NCI-H2227 treated with DMSO at 0.1 percent for 48 hours (cell line): Measurements from ENCODE around the gene SNRPA1.
"Not testable (repeated sequence)": the region's sequence is repeated elsewhere in the genome, so short reads cannot be mapped to it uniquely, and the experiment has no call there.

Experiments used
- DNase-seq: peaks from one replicate; lab custom pipeline; 2025; lab: John Stamatoyannopoulos, UW

The SNRPA1 gene

DNA sequence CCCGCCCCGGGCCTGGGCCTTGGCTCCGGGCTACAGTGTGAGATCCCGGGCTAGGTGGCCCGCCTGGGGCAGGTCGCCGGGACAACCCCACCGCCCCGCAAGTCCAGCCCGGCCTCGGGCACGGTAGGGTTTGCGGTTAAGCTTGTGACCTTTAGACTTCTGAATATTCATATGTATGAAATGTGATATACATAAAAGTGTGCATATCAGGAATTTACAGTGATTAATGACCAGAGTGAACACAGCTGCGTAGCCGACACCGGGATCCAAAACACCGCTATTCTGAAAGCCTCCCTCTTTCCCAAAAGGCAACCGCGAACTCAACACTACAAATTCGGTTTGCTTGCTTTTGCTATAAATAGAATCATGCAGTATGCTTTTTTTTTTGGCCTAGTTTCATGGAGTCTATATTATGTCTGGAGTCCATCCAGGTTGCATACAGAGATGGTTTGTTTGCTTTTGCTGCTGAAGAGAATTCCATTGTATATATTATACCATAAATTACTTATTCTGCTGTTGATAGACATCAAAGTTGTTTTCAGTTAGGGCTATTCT, 636 bp upstream of the SNRPA1 start:
- DNase-seq = no peak

DNA sequence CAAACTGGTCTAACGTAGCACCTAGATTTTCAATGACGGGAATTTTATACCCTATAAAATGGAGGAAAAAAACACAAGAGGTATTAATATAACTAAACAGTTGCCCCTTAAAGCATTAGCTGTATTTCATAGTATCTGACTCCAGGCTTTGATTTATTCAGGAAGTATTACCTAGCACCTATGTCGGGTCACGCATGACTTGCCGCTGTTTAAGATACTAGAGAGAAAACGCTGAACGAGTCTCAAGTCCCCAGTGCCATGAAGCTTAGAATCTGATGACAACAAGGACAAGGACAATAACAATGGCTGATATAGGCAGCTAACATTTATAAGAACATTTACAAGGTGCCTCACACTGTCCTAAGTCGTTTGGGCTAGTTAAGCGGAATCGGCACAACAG, 1.9 kb downstream of the SNRPA1 start:
- DNase-seq = no peak

DNA sequence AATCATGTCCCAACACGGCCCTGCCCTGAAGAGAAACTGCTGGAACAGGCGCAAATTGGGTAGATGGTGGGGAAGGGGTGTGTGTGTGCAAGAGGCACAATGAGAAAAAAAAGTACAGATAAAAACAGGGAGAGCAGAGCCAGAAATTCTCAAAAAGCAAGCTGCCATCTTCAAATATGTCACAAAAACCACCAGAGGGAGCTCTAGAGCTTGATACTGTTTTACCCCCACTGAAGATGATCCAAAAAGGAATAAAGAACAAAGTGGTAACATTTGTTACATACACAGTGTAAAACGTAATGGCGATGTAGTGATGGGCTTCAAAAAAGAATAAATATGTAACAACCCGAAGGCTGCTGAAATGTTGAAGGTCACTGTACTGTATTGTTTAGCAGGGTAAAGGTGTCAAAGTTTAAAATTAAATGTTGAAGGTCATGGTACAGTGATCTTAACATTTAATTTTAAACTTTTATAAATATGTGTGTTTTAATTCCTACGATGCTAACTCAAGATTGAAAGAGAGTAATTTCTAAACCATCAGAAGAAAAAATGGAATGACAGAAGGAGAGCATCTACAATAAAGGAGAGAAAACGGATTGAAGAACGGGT, 6.0 kb downstream of the SNRPA1 start:
- DNase-seq = peak; percentile 8

DNA sequence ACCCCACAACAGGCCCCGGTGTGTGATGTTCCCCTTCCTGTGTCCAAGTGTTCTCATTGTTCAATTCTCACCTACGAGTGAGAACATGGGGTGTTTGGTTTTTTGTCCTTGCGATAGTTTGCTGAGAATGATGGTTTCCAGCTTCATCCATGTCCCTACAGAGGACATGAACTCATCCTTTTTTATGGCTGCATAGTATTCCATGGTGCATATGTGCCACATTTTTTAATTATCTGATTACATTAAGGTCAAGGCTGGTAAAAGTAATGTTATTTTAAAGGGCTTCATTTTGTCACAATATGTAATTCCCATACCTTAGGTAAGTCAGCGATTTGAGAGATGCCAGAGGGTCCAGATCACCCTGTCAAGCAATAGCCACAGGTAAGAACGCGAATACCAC, 7.7 kb downstream of the SNRPA1 start:
- not testable (repeated sequence) for DNase-seq

DNA sequence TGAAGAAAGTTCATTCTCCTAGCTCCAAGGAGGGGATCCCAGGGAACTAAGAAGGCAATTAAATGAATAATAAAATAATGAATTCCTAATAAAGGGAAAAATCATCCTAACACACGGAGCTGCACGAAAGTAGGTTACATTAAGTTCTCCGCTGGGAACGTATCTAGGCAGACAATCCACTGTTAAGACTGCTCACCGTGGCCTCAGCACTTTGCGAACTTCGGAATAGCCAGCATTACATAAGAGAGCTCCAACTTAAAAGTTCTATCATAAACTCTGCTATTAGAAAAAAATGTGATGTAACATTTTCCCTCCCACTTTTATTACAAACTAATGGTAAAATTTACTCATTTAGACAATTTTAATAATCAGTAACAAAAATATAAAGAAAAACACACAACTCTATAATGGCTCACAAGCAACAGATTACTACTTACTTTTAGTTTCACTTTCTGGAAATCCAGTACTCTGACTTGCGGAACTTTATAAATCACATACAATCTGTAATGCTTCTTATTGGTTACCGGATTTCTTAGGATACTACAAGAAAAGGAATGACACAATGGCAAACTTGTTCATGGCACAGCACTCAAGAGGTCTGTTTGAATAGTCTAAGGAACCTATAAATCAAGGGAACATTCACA, 8.5 kb downstream of the SNRPA1 start:
- DNase-seq = no peak

DNA sequence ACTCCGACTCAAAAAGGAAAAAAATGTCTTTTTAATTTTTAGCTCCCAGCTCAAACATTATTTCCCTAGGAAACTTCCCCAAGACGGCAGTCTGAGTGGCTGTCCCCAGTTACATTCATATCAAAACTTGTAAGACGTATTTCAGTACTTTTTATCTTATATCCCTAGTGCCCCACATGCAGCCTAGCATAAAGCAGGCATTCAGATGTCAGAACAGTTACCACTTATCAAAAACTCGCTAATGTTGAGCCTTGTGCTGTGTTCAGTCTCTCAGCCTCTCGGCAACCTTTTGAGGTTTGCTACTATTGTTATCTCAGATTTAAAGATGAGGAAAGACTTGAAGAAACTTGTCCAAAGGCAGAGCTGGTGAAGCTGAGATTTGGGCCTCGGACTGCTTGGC, 11.1 kb downstream of the SNRPA1 start:
- DNase-seq = no peak

DNA sequence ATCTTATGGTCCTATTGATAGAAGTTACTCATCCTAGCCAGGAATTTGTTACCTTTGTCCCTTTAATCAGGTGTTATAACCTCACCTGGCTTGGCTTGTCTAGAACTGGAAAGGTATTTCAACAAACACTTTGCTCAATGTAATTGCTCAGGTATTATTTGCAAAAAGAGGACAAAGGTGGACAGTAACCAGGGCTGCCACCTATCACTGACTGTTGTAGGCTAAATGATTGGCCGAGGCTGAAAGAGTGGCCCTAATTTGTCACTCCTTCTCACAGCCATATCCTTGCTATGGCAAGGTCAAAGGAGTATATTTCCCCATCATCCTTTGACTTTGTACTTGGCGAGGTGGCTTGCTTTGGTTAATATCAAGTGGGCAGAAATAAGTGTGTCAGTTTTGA, 15.0 kb downstream of the SNRPA1 start:
- no peak for DNase-seq

DNA sequence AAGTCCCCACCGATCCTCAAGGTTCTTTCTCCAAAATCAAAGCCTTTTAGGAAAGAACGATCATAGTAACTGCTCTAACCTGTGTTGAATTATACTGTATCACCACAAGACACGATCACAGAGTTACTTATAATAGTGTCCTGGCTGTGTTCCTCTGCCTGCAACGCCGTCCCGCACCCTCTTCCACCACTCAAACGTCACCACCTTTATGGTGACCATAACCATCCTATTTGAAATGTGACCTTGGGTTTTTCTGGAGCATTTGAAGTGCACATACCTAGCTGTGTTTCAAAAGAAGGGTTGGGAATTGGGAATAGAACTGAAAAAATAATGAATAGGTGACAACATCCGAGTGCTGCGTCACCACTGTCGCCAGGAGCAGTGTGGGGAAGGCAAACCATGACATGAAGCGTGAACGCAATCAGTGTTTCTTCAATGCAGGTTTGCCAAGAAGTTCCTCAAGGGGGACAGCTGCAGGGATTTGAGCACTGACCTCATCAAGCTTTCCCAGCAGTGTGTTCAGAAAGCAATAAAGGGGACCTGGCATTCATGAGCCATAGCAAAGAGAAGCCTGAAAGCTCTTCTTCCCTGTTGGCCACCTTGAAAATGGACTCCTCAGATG, 17.0 kb downstream of the SNRPA1 start:
- DNase-seq = no peak

DNA sequence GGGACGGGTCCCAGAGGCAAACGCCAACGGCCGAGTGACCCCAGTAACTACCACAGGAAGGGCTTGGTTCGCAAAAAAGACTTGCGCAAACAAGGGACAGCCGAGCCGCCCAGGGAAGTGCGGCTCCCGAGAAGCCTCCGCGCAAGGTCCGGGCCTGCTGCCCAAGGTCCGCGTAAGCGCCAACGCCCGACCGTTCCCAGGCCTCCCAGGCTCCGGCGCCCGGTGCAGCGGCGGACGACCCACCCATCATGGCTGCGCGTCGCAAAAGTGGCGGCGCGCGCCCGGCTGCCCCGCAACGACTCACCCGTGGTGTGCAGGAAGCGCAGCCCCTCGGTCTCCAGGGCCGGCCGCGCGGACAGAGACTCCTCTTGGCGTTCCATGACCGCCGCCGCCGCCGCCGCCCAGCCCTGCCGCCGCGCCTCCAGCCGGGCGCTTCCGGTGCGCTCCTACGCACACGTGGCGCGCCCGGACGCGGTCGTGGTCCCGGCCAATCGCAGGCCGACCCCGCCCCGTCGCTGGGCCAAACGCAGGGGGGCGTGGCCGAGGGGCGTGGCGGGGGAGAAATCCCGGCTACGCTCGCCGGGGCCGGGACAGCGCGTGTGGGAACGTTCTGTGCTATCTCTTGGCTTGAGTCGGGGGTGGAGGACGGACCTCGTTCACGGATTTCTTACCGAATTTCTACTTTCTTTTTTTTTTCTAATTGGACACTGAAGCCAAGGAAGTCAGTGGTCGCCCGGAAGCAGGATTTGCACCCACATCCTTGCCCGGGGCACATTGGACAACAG, 17.8 kb downstream of the SNRPA1 start, which contains the start of gene SELENOS:
Gene SELENOS (minus strand): TSS at position 448 of the 785 bp plus-strand sequence. CDS start 68 bp downstream, at position 380.
- DNase-seq = peak; percentile 69

DNA sequence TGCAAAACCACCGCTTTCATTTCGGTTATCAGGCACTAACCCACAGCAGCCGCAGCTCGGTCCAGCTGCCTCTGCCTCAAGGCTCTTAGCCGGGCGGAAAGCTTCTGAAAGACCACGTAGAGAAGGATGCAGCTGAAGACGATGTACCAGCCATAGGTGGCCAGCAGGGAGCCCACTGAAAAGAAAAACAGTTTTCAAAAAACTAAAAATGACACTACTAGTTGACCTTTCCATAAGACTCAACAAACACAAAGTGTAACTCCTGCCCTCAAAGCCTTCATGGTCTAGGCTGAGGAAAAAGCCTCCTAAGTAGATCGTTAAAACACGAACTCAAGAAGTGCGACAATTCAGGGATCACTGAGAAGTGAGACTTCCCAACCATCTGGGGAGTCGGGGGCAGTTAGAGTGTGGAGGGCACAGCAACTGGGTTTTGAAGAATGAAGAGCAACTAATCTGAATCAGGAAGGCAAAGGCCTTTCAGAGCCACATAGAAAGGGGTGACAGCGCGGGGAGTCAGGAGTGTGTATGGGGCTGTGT, 18.5 kb downstream of the SNRPA1 start:
- DNase-seq = no peak

DNA sequence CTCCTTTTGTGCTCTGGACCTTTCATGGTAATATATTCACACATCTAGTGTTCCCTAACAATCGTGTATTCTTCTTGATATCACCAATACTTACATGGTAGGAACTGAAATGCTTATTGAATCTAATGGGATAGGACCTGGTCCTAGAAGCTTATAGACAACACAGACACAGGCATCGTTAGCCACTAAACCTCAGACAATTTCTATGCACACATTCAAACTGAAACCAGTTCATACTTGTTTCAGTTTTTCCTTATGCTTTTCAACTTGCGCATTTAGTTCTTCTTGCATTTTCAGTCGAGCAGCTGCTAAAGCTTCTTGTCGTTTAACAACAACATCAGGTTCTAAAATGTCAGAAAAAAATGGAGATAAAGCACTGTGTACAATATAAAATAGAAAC, 20.0 kb downstream of the SNRPA1 start:
- DNase-seq = no peak

DNA sequence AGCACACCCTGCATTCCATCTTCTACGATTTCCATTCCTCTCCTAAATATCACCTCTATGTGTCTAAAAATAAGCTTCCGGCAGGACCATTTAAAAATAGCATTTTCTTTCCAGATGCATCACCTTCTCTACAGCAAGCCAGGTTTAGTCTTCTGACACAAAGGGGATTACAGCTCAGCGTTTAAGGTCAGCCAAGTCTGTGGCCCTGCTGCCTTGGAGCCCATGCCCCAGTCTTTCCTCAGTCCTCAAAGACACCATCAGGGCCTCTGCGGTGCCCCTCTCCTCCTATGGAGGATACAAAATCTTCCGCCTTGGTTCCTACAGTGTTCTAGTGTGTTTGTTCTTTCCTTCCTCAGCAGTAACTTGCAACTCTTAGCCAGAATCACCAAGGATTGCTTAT, 21.5 kb downstream of the SNRPA1 start:
- no peak for DNase-seq

DNA sequence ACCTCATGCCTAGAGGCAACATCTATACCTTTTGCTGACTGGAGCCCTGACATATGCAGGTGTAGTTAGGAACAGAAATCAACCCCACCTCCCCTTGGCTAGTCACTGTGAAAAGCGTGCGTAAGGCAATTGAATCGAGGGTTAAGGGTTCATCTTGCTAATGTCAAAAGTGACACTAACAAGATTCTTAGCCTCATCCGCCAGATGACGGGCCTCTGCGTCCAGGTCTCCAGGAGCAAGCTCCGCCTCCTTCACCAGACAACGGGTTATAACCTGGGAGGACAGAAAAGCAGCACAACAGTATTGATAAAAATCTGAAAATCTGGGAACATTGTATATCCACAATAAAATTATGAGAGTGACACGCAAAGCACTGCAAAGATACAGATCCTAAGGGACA, 22.5 kb downstream of the SNRPA1 start:
- DNase-seq = no peak

DNA sequence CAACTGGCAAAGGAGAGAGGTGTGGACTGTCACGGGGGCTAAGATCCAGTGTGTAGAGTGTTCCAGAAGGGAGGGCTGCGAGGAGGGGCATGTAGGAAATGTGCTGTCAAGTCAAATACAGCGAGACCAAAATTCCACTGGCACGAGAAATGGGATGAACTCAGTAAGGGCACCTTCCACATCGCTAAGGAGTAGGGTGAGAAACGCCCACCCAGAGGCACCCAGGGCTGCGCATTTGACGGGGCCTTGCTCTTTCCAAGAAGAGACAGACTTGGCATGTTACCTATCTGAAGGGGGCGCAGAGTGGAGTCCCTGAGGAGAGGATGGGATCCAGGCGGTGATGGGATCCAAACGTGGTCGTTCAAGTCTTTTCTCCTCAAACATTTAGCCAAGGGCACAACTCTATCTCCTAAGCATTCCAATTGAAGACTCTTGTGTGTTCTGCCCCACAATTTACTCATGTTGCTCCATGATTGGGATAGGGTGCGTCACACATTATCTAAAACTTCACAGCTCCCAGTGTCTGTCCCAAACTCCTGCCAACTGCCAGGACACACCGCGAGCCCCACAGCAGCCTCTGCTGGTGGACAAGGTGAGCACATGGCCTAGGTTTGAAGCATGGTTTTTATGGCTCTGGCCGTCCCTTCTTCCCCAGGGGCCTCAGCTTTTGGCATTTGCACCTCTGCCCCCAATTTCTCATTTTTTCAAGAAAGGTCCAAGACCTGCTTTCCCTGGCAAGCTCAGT, 25.4 kb downstream of the SNRPA1 start:
- no peak for DNase-seq

DNA sequence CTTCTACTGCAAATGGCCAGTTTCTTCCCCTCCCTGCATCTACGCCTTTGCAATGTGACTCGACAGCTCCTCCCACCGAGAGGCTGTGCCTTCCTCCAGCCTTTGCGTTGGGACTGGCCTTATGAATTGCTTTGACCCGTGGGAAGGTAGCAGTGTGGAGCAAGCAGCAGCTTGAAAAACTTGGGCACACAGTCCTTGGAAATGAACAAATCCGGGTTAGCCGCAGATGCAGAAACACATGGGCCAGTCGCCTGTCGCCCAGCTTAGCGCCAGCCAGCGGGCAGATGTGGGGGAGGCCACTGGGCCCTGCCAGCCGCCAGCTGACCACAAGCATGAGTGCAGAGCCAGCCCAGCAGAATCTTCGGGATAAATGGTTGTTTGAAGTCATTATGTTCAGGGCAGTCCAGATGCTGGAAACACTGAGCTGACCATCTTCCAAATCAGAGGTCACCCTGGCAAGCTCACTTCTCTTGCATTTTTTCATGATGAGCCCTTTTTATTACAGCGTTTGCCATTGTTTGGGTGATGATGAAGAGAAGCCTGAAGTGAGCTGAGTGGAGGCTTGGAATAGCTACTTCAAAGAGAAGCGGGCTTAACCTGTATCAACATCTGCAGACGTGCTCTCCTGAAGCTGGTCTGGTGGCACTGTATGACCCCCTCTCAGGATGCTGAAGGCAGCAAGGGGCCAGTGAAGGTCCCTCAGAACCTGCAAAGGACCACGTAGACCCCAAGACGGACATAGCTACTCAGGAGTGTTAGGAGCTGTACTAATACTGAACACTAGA, 27.5 kb downstream of the SNRPA1 start:
- no peak for DNase-seq

DNA sequence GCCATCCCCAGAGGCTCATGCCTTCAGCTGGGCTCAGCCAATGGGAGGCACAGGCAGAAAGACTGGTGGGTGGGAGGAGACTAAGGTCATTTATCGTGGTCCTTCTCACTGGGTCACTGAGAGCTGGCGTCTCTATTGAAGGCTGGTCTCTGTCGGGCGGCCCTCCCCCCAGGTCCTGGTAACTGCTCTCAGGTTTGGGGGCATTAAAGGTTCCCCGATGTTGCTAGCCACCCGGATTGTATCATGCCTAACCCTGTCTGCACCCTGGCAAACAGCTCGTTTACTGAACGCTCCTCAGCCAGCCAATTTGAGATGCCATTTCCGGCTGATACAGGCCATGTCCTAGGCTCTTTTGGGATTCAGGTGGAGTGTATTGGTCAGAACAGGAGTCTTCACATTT, 28.3 kb downstream of the SNRPA1 start:
- DNase-seq = no peak

DNA sequence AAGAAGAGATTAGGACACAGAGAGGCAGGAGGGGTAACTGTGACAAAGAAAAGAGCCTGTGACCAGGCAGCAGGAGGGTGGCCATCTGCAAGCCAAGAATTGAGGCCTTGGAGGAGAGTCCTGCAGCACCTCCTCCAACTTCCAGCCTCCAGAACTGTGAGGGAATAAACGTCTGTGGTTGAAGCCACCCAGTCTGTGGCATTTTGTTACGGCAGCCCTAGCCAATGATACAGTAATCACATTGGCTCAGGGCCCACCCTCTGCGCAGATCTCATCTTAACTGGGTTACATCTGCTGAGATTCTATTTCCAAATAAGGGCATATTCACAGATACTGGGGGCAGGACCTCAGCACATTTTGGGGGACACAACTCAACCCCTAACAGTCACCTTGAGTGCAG, 29.0 kb downstream of the SNRPA1 start:
- DNase-seq = no peak

DNA sequence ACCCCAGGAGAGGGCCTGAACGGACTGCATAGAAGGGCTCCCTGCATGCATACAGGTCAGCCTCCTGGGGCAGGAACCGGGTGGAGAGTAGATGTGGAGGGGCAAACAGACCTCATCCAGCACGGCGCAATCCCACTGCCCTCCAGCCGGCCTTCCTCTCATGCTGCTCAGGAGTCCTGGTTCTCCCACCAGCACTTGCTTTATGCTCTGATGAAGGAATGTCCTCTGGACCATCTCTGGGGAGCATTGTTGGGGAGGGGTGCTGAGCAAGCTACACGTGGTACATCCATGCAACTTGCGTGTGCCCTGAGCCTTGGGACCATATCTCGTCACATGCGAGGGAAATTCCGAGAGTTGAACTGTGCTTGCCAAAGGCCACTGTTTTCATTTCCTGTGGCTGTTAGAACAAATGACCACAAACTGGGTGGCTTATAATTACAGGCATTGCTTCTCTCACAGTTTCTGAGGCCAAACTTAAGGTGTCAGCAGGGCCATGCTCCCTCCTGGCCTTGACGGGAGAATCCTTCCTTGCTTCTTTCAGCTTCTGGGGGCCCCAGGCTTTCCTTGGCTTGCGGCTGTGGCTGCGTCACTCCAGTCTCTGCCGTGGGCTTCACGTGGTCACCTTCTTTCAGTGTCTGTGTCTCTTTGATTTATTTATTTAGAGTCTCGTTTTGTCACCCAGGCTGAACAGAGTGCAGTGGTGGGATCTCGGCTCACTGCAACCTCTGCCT, 30.0 kb downstream of the SNRPA1 start:
- no peak for DNase-seq

DNA sequence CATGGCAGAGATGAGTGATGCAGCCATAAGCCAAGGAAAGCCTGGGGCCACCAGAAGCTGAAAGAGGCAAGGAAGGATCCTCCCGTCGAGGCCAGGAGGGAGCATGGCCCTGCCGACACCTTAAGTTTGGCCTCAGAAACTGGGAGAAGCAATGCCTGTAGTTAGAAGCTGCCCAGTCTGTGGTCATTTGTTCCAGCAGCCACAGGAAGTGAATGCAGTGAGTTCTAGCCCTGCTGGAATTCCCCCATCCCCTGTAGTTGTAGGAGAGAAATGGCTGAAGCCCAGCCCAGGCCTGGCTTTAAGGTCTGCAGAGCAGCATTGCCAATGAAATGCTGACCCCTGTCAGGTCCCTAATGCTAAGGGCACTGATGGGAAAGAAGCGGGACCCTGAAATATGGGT, 31.0 kb downstream of the SNRPA1 start:
- DNase-seq = no peak

DNA sequence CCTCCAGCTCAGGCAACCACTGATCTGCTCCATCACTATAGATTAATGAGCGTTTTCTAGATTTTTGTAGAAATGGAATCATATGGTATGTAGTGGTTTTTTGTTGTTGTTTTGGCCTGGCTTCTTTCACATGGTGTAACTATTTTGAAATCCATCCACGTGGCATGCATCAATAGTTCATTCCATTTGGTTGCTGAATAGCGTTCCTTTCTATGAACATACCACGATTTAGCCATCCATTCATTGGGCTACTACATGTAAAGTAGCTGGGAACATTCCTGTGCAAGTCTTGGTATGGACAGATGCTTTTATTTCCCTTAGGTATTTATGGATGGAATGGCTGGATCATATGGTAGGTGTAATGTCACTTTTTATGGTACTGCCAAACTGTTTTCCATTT, 32.5 kb downstream of the SNRPA1 start:
- no peak for DNase-seq
